Pancreas (tissue), 10 donors: ENCODE results near the gene STARD8. TPM values are rescaled to one million over a fixed set of nuclear protein-coding genes. Genes with fewer than 3 reads are reported as not detected.

ENCODE experiments used
- ATAC-seq, 4 donors: fragments of 200-7000 bp; cut with Tn5 transposase; one replicate each; pipeline versions ENCODE4 v1.8.0 to v1.9.1; 2020; ENCODE audit warnings: mild to moderate bottlenecking in 4 of 4, moderate library complexity in 4 of 4
- DNase-seq, 6 donors: peaks; one replicate each; pipeline ENCODE4 v3.0.0-alpha.2; 2020
- FAIRE-seq: peaks from 2 replicates; lab custom pipeline; 2012; peaks lifted over from hg19 to GRCh38; lab: Jason Lieb, UNC
- H3K27ac ChIP-seq, 4 donors: fragments of 200-600 bp; sonication (generic); 1 replicate in 3 of 4; 2 replicates in 1 of 4; pipeline versions ENCODE4 v1.5.0 to v1.8.0; 2020
- H3K27me3 ChIP-seq, 4 donors: fragments of 200-600 bp; one replicate each; pipeline ENCODE4 v1.8.0; 2021
- H3K36me3 ChIP-seq, 3 donors: fragments of 200-600 bp; sonication (generic) in 1 of 3; one replicate each; pipeline versions ENCODE4 v1.5.0 to v1.8.0; 2020 to 2021
- H3K4me1 ChIP-seq, 3 donors: fragments of 200-600 bp; one replicate each; pipeline ENCODE4 v1.8.0; 2021
- H3K4me3 ChIP-seq, 4 donors: fragments of 200-600 bp; sonication (generic) in 2 of 4; one replicate each; pipeline versions ENCODE4 v1.5.0 to v1.8.0; 2020 to 2021
- H3K9me3 ChIP-seq, 4 donors: fragments of 200-600 bp; one replicate each; pipeline ENCODE4 v1.8.0; 2021
- WGBS, 2 donors: extraction: QIAGEN DNeasy Blood & Tissue Kit; methylation state at CpG; one replicate each; pipeline ENCODE4 v1.1.7; 2013; 5-methylcytosine and 5-hydroxymethylcytosine counted together
- intact Hi-C, 3 donors: fragments of 100-400 bp; cut with DNase I; formaldehyde crosslinking; loops; one replicate each; pipeline versions ENCODE4 v1.11.1 to v1.14.2; 2022
- polyA plus RNA-seq, 2 donors: library from polyadenylated mRNA; stranded (reverse); fragments of 200-250 nt; gene quantifications; one replicate each; pipeline ENCODE4 v1.2.3, GENCODE V29; 2013
- total RNA-seq, 6 donors: library from RNA; stranded (reverse); fragmentation: NEBNext Ultra II Directional in 4 of 6; extraction: Animal tissue kit (Norgen Biotek cat#: 25700) in 4 of 6; gene quantifications; one replicate each; pipeline versions ENCODE4 v1.2.1 to v1.2.4, GENCODE V29; 2021 to 2023
- TF ChIP-seq, protein P1 (sequence below), 4 donors: fragments of 200-600 bp; sonication (generic) in 3 of 4; IDR thresholded peaks; one replicate each; pipeline versions ENCODE4 v1.5.0 to v1.8.0; 2021; ENCODE audit warnings: antibody characterized with exemption in 4 of 4
- donor health status: healthy with polysubstance abuse.
- donor health status: DM: no; HTN: no; CAD: no; lungs with moderate emphysema.
- donor health status: DM: no; HTN: no; CAD: no.
- donor health status: control.
- donor health status: control.
- donor health status: Bipolar disorder and iron deficiency.
- donor health status: DM: yes; HTN: yes; CAD: no.
- donor health status: DM: no; HTN: no; CAD: no.
- donor health status: DM: no; HTN: no; CAD: no.
- donor health status: DM: yes; HTN: yes; CAD: no.

The STARD8 gene
- total and polyA plus RNA-seq, 8 donors: 2.3 to 3.7 (median 2.9) TPM

DNA sequence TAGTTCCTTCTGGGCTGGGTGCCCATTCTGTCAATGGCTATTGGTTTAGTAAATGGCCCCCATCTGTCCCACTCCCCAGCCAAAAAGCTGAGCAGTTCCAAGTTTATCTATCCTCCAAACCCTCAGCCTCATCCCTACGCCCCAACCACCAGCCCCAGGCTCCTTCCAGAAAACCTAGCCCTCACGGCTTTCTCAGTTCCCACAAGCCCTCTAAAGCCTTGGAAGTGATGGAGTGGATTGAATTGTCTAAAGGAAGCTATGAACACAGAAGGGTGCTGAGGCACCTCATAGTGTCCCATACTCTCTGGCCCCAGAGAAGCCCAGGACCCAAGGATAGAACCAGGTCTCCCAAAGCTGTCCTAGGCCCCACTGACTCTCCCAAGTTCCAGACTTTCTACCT lies 105.8 kb downstream of the STARD8 start:
- no peak for DNase-seq
- no peak for ATAC-seq
- intact Hi-C loops: no loop called here
- no peaks in the 10 kb centered on the region for H3K9me3 ChIP-seq
- TF ChIP-seq, protein P1, sequence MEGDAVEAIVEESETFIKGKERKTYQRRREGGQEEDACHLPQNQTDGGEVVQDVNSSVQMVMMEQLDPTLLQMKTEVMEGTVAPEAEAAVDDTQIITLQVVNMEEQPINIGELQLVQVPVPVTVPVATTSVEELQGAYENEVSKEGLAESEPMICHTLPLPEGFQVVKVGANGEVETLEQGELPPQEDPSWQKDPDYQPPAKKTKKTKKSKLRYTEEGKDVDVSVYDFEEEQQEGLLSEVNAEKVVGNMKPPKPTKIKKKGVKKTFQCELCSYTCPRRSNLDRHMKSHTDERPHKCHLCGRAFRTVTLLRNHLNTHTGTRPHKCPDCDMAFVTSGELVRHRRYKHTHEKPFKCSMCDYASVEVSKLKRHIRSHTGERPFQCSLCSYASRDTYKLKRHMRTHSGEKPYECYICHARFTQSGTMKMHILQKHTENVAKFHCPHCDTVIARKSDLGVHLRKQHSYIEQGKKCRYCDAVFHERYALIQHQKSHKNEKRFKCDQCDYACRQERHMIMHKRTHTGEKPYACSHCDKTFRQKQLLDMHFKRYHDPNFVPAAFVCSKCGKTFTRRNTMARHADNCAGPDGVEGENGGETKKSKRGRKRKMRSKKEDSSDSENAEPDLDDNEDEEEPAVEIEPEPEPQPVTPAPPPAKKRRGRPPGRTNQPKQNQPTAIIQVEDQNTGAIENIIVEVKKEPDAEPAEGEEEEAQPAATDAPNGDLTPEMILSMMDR (IDR thresholded peaks at IDR 0.05): no peak
- 96 to 98% methylated on average over 2 of the region's 2 CpGs for WGBS, 2 donors
- peaks cover 0 to 10% (median 2%) of the 10 kb centered on the region in 4 donors for H3K27me3 ChIP-seq
- FAIRE-seq: no peak
- no peaks in the 10 kb centered on the region for H3K4me1 ChIP-seq
- H3K36me3 ChIP-seq: no peaks in the 10 kb centered on the region
- no peak overlapping the region for H3K27ac ChIP-seq
- H3K4me3 ChIP-seq: no peak overlapping the region

DNA sequence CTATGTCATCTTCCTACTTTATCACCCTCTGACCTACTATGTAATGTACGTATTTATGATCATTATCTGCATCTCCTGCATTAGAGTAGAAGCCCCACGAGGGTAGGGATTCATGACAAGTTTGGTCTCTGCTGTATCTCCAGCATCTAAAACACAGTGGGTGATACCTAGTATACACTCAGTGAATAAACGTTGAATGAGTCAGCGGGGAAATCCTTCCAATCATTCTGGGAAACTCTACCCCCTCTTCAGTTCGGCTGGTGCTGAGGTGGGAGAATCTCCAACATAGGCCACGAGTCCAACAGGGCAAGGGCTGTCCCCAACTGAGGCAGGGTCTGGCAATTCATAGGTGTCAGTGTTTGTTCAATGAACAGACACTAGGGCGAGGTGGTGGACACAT lies 106.9 kb downstream of the STARD8 start:
- no peaks in the 10 kb centered on the region for H3K36me3 ChIP-seq
- WGBS, 2 donors: 63 to 78% methylated on average over 7 of the region's 7 CpGs
- FAIRE-seq (no peak), DNase-seq (no peak), ATAC-seq (no peak)
- intact Hi-C loops: no loop called here
- H3K27ac ChIP-seq: no peak overlapping the region
- TF ChIP-seq, protein P1 (IDR thresholded peaks at IDR 0.05): no peak
- H3K27me3 ChIP-seq: peaks cover 0 to 5% (median 2%) of the 10 kb centered on the region in 4 donors
- no peaks in the 10 kb centered on the region for H3K9me3 ChIP-seq
- no peak overlapping the region for H3K4me3 ChIP-seq
- no peaks in the 10 kb centered on the region for H3K4me1 ChIP-seq

DNA sequence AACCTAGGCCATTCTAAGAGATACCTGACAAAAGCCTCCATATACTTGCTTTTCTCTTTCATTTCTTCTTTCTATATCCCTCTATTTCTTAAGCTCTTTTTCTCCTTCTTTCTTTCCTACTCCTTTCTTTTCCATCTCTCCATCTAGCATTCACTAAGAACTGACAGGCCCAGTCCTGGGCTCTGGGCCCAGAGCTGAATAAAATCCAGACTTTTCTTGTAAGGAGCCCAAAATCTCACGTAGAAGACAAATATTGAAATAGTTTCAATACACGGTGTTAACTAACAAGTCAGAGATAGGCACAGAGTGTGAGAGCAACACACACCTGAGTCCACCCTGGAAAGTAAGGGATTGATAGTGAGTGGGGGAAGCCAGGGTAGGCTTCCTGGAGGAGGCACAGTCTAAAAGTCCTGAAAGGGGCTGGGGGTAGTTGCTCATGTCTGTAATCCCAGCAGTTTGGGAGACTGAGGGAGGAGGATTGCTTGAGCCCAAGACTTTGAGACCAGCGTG lies 108.2 kb downstream of the STARD8 start:
- TF ChIP-seq, protein P1 (IDR thresholded peaks at IDR 0.05): no peak
- 41 to 50% methylated on average over 3 of the region's 3 CpGs for WGBS, 2 donors
- H3K27ac ChIP-seq: no peak overlapping the region
- no peak overlapping the region for H3K4me3 ChIP-seq
- H3K27me3 ChIP-seq: peaks cover 0 to 5% (median 2%) of the 10 kb centered on the region in 4 donors
- H3K36me3 ChIP-seq: no peaks in the 10 kb centered on the region
- FAIRE-seq: no peak
- H3K4me1 ChIP-seq: no peaks in the 10 kb centered on the region
- intact Hi-C loops: no loop called here
- peak; percentile 43 to 83 (median 54) for ATAC-seq
- H3K9me3 ChIP-seq: no peaks in the 10 kb centered on the region
- DNase-seq: no peak

GRCh38 chrX:68757331-68757730 lies 109.9 kb downstream of the STARD8 start:
- intact Hi-C loops: no loop called here

GRCh38 chrX:68757731-68758130 lies 110.3 kb downstream of the STARD8 start:
- TF ChIP-seq, protein P1 (IDR thresholded peaks at IDR 0.05): no peak
- ATAC-seq (no peak), FAIRE-seq (no peak), DNase-seq (no peak)
- no peak overlapping the region for H3K27ac ChIP-seq
- H3K4me1 ChIP-seq: no peaks in the 10 kb centered on the region
- WGBS, 2 donors: 39 to 50% methylated on average over 2 of the region's 2 CpGs
- H3K36me3 ChIP-seq: no peaks in the 10 kb centered on the region
- no peak overlapping the region for H3K4me3 ChIP-seq
- no peaks in the 10 kb centered on the region for H3K9me3 ChIP-seq
- intact Hi-C loops: no loop called here
- H3K27me3 ChIP-seq: peaks cover 0 to 5% (median 2%) of the 10 kb centered on the region in 4 donors

More at GRCh38 chrX:68757331-68757730, 109.9 kb downstream of the STARD8 start:
- Histone ChIP-seq H3K9me3 (no peaks in the 10 kb centered on the region), H3K4me3 (no peak overlapping the region), H3K4me1 (no peaks in the 10 kb centered on the region), H3K27me3 (peaks cover 0 to 5% (median 2%) of the 10 kb centered on the region in 4 donors), H3K27ac (no peak overlapping the region), H3K36me3 (no peaks in the 10 kb centered on the region)
- no peak for DNase-seq
- no peak for FAIRE-seq
- WGBS, 2 donors: 78 to 79% methylated on average over 4 of the region's 4 CpGs
- ATAC-seq: no peak
- TF ChIP-seq, protein P1 (IDR thresholded peaks at IDR 0.05): no peak
